ENCODE results near the gene DCTN5.

Gene DCTN5

GRCh38 chr16:23640931-23641765, at the start of gene DCTN5, which contains the start of gene PALB2:
TSS of gene DCTN5 (plus strand) at chr16:23641466. CDS start at chr16:23641543, 77 bp downstream.
TSS of gene PALB2 (minus strand) at chr16:23641310. CDS start at chr16:23641157, 153 bp downstream.
- H3K9me3 Mint-ChIP-seq = peaks cover 4% of the 10 kb centered on the region
- no peaks in the 10 kb centered on the region for H3K27me3 Mint-ChIP-seq (ENCODE audit: low read depth, poor library complexity)
- peak within 1 kb of the TSS; percentile 99 for H3K4me3 Mint-ChIP-seq
- DNase-seq = peak; percentile 88
- peak within 1 kb of the TSS; percentile 99 for H3K27ac Mint-ChIP-seq
- peaks cover 27% of the 10 kb centered on the region for H3K36me3 Mint-ChIP-seq (ENCODE audit: low read depth)
- no peak for TF ChIP-seq CTCF (IDR thresholded peaks at IDR 0.05)
- H3K4me1 Mint-ChIP-seq = peaks cover 29% of the 10 kb centered on the region

- Mint-ChIP-seq H3K36me3 (ENCODE audit: low read depth) (peaks cover 39% of the 10 kb centered on the region), H3K27ac (no peak overlapping the region), H3K4me3 (no peak overlapping the region), H3K27me3 (ENCODE audit: low read depth, poor library complexity) (no peaks in the 10 kb centered on the region), H3K4me1 (peaks cover 7% of the 10 kb centered on the region), H3K9me3 (no peaks in the 10 kb centered on the region)
- no peak for TF ChIP-seq CTCF (IDR thresholded peaks at IDR 0.05)
- no peak for DNase-seq
Measured at GRCh38 chr16:23594186-23594585, 47.1 kb upstream of the DCTN5 start.

GRCh38 chr16:23595246-23595950, 45.9 kb upstream of the DCTN5 start:
- Mint-ChIP-seq H3K9me3 (no peaks in the 10 kb centered on the region), H3K36me3 (ENCODE audit: low read depth) (peaks cover 30% of the 10 kb centered on the region), H3K27ac (peak overlapping the region; percentile 22), H3K4me1 (peaks cover 7% of the 10 kb centered on the region), H3K4me3 (peak overlapping the region; percentile 91), H3K27me3 (ENCODE audit: low read depth, poor library complexity) (no peaks in the 10 kb centered on the region)
- DNase-seq = no peak
- no peak for TF ChIP-seq CTCF (IDR thresholded peaks at IDR 0.05)

GRCh38 chr16:23595951-23596720, 45.1 kb upstream of the DCTN5 start, which contains the start of gene NDUFAB1:
TSS of gene NDUFAB1 (minus strand) at chr16:23596316. CDS start at chr16:23596290, 26 bp downstream.
- DNase-seq = peak; percentile 95

More at GRCh38 chr16:23595951-23596720, 45.1 kb upstream of the DCTN5 start, which contains the start of gene NDUFAB1:
- H3K9me3 Mint-ChIP-seq = no peaks in the 10 kb centered on the region
- peak within 1 kb of the TSS; percentile 91 for H3K4me3 Mint-ChIP-seq
- H3K36me3 Mint-ChIP-seq (ENCODE audit: low read depth) = peaks cover 23% of the 10 kb centered on the region
- peak within 1 kb of the TSS; percentile 55 for H3K27ac Mint-ChIP-seq
- H3K4me1 Mint-ChIP-seq = peaks cover 7% of the 10 kb centered on the region
- peak; percentile 99 for TF ChIP-seq CTCF (IDR thresholded peaks at IDR 0.05)
- no peaks in the 10 kb centered on the region for H3K27me3 Mint-ChIP-seq (ENCODE audit: low read depth, poor library complexity)
